IMR-90 (cell line): Measurements from ENCODE around the gene TEX14.

Experiments used
- CEBPB ChIP-seq: IDR thresholded peaks from 2 replicates; pipeline ENCODE4 v1.6.1; 2012; ENCODE audit warnings: low read depth, low read length, improper control_type of control experiment
- ELK1 ChIP-seq: fragments of 150-350 bp; IDR thresholded peaks from 2 replicates; pipeline ENCODE4 v1.6.1; 2016; ENCODE audit warnings: low read depth, mild to moderate bottlenecking, low read length, moderate library complexity, borderline replicate concordance
- MAFK ChIP-seq: IDR thresholded peaks from 2 replicates; pipeline ENCODE4 v1.6.1; 2012; ENCODE audit warnings: low read depth, low read length, improper control_type of control experiment
- MAZ ChIP-seq: IDR thresholded peaks from 2 replicates; pipeline ENCODE4 v1.6.1; 2012; ENCODE audit warnings: low read depth, mild to moderate bottlenecking, low read length, improper control_type of control experiment, moderate library complexity, borderline replicate concordance
- MXI1 ChIP-seq: IDR thresholded peaks from 2 replicates; pipeline ENCODE4 v1.6.1; 2012; ENCODE audit warnings: low read depth, mild to moderate bottlenecking, low read length, moderate library complexity, borderline replicate concordance
- NFE2L2 ChIP-seq: fragments of 150-350 bp; IDR thresholded peaks from 2 replicates; pipeline ENCODE4 v1.6.1; 2016; ENCODE audit warnings: low read depth, mild to moderate bottlenecking, low read length
- POLR2A ChIP-seq: IDR thresholded peaks from 2 replicates; pipeline ENCODE4 v1.6.1; 2012; ENCODE audit warnings: mild to moderate bottlenecking, low read depth, low read length
- RAD21 ChIP-seq: IDR thresholded peaks from 2 replicates; pipeline ENCODE4 v1.6.1; 2012; ENCODE audit warnings: low read length, improper control_type of control experiment
- RCOR1 ChIP-seq: IDR thresholded peaks from 2 replicates; pipeline ENCODE4 v1.6.1; 2012; ENCODE audit warnings: mild to moderate bottlenecking, low read length, improper control_type of control experiment; ENCODE audit not compliant: insufficient replicate concordance
- RFX5 ChIP-seq: IDR thresholded peaks from 2 replicates; pipeline ENCODE4 v1.8.0; 2012; ENCODE audit warnings: low read depth, mild to moderate bottlenecking, low read length, moderate library complexity
- SMC3 ChIP-seq: fragments of 150-350 bp; IDR thresholded peaks from 2 replicates; pipeline ENCODE4 v1.6.1; 2016; ENCODE audit warnings: low read depth, mild to moderate bottlenecking, antibody characterized with exemption, low read length, moderate library complexity
- USF2 ChIP-seq: fragments of 150-350 bp; IDR thresholded peaks from 2 replicates; pipeline ENCODE4 v1.6.1; 2017; ENCODE audit warnings: mild to moderate bottlenecking, antibody characterized with exemption, low read length, low read depth
- TF ChIP-seq, protein P1 (sequence below): conservative IDR thresholded peaks from 2 replicates; pipeline ENCODE4 v1.5.1; 2012; ENCODE audit warnings: mild to moderate bottlenecking, low read depth, low read length, improper control_type of control experiment

DNA sequence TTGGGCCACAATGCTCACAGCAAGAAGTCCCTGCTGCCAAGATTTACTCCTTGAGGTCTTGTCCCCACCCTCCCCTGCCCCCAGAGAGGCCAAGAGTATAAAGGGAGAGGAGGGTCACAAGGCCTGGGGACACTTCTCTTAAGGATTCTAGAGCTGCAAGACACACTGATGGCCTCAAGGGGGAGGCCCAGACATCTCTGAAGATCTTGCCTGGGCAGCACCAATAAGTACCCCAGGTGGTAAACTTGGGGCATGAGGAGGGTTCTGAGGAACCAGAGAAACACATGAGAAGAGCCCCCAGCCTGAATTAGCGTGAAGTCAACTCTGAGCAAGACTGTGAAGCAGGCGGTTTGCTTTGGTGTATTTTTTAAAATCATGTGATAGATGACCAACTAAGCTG, 150.6 kb downstream of the TEX14 start:
- TF ChIP-seq USF2 (no peak), POLR2A (no peak), CEBPB (no peak), MXI1 (no peak), RAD21 (no peak), MAZ (no peak), MAFK (no peak), SMC3 (no peak), ELK1 (no peak), NFE2L2 (no peak), RCOR1 (no peak), RFX5 (no peak)
- TF ChIP-seq, protein P1, sequence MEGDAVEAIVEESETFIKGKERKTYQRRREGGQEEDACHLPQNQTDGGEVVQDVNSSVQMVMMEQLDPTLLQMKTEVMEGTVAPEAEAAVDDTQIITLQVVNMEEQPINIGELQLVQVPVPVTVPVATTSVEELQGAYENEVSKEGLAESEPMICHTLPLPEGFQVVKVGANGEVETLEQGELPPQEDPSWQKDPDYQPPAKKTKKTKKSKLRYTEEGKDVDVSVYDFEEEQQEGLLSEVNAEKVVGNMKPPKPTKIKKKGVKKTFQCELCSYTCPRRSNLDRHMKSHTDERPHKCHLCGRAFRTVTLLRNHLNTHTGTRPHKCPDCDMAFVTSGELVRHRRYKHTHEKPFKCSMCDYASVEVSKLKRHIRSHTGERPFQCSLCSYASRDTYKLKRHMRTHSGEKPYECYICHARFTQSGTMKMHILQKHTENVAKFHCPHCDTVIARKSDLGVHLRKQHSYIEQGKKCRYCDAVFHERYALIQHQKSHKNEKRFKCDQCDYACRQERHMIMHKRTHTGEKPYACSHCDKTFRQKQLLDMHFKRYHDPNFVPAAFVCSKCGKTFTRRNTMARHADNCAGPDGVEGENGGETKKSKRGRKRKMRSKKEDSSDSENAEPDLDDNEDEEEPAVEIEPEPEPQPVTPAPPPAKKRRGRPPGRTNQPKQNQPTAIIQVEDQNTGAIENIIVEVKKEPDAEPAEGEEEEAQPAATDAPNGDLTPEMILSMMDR = 0 out of 2 replicates have a peak, but pooled peaks have one; percentile 13
